GM21390 (cell line): Measurements from ENCODE around the gene PDE3A.
"Not testable (repeated sequence)": the region's sequence is repeated elsewhere in the genome, so short reads cannot be mapped to it uniquely, and the experiment has no call there.

ENCODE experiments used
- ATAC-seq: cut with Tn5 transposase; IDR thresholded peaks from one replicate; pipeline ENCODE4 v1.9.1; 2021; ENCODE audit not compliant: unreplicated experiment

PDE3A gene

DNA sequence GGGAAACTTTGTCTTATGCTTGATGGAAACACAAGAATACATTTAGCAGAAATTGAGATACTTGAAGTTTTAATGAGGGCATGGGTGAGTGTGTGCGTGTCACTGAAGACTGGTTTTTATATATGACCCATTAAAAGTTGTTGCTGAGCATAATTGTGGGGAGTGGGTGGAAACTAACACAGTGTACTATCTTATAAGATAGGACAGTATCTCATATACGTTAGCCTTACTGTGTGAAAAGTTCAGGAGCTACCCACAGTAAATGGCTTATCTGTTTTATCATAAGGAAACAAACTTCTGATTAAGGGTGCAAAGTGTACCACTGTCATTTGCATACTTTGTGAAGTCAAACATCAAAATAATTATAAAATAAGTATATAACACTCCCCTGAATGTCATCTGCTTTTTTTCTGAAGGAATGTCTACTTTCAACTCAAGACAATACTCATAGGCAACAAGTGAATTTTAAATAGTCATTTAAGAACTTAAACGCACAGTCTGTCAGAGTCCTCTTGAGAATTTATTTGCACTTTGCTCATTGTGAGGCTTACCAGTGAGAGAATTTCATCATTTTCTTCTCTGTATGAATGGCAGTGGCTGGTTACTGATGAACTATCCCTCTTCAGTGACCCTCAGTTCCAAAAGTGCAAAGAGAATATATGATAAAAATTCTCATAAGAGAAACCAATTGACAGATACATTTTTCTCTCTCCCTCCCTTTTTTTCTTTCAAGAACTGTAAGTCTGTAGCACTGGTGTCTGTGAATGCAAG, 4.2 kb downstream of the PDE3A start:
- ATAC-seq: no peak

DNA sequence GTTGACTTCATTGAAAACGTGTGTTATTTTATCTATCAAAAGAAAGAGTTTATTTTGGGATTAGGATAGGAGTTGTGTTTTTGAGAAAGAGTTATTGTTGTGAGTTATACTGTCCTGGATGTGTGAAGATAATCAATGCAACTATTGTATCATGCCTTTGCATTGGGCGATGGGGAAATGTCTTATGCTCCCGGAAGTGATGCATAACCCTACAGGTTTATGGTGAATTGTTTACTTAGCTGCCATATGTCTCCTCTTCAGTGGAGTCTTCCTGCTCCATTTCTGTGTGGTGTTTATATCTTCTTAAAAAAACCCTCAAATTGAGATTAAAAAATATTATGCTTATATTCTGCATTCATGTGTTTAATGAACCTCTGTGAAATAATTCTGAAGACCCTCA, 6.5 kb downstream of the PDE3A start:
- no peak for ATAC-seq

DNA sequence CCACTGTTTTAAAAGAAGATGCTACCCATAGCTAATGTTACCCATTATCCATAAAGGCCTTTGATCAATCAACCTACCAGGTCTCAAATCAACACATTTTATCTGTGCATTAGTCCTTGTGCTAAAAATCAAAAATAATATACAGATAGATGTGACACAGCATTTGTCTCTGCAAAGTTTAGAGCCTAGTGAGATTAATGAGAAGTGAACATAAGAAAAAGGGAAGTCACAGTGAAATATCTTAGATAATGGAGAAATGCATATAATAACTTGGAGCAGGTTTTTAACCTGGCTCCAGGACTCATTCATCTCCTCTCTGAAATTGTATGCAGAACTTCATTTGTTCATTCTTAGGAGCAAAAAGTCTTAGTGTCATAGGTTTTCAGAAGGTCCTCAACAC, 7.2 kb downstream of the PDE3A start:
- no peak for ATAC-seq

DNA sequence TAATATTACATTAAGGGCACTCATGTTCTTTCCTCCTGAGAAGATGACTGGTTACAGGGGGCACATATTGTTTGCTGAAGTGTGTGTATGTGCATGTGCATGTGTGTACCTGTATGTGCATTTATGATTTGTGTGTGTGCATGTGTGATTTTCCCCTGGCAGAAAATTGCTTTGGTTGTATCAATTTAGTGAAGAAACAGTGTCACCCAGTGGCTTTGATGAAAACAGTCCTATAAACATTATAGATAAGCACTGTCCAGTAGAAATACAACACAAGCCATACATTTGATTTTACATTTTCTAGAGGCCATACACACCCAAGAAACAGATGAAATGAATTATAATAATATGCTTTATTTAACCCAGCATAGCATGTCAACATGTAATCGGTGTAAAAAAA, 8.6 kb downstream of the PDE3A start:
- ATAC-seq: no peak

DNA sequence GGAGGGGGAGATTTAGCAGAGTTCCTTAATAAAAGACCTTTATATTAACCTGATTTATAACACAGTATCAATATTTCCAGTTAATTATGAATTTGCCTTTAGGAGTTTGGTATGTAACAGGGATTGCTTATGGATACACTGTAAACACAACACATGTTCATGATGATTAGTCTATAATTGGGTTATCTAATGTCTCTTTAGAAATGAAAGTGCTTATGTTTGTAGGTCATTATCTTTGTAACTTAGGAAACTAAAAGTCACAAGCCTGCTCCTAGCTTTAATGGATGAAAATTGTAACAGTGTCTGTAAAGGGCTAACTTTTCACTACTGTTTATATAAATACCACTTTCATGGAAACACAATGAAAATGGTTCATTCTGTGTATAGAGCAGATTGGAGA, 9.4 kb downstream of the PDE3A start:
- ATAC-seq: no peak

DNA sequence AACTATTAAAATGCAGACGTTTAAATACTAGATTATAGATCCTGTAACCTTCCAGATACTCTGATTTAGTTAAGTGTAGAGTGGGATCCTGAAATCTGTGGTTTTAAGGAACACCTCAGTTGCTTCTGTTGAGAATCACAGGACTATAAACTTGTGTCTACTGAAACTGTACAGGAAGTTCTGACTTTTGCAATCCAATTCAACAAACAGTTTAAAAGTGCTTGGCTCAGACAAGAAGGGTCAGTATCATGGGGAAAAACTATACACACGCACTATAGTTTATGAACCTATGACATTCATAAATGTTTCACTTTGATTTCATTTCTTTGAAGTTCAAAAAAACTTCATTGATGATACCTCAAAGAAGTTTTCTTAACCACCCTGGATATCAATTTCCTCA, 13.8 kb downstream of the PDE3A start:
- ATAC-seq: no peak

DNA sequence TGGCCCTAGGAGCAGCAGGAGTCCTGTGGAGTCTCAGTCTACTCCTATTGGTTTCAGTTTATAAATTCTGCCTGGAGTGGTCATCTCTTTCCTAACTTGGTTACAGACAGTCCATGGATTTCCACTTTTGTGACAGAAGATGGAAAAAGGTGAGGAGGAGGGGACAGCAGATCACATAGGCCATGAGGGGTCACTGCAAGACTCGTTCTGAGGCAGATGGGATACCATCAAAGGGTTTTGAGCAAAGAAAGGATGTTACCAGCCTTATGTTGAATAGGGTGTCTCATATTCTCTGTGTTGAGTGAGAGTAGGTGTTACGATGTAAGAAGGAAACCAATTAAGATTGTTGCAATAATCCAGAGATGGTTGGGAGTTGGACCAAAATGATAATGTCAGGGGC, 15.3 kb downstream of the PDE3A start:
- ATAC-seq: no peak

DNA sequence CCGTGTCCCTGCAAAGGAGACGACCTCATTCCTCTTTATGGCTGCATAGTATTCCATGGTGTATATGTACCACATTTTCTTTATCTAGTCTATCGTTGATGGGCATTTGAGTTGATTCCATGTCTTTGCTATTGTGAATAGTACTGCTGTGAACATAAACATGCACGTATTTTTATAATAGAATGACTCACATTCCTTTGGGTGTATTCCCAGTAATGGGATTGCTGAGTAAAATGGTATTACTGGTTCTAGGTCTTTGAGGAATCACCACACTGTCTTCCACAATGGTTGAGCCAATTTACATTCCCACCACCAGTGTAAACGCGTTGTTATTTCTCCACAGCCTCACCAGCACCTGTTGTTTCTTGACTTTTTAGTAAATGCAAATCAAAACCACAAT, 16.5 kb downstream of the PDE3A start:
- not testable (repeated sequence) for ATAC-seq

DNA sequence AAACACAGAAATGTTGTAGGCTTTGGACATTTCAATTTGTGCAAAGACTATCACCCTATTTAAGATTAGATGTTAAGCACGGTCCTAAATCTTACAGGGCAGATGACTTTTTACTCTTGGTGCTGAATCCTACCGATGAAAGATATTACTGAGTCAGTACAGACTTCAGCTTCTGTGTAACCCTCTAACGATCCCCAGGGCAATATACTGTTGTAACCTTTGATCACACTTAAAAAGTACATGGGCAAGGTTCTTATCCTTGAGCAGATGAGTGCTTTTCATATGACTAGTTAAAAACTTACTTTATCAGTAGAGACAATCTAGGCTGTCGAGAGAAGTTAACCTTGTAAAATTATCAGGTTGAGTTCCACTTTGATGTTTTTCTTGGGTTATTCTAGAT, 22.5 kb downstream of the PDE3A start:
- ATAC-seq: no peak

DNA sequence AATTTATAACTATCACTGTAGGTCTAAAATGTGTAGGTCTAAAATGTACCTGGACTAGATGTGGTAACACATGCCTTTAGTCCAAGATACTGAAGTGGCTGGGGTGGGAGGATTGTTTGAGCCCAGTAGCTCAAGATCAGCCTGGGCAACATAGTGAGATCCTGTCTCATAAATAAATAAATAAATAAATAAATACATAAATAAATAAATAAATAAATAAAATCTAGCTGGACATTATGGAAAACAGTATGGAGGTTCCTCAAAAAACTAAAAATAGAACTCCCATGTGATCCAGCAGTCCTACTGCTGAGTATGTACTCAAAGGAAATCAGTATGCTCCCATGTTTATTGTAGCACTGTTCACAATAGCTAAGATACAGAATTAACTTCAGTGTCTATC, 24.0 kb downstream of the PDE3A start:
- ATAC-seq: no peak

DNA sequence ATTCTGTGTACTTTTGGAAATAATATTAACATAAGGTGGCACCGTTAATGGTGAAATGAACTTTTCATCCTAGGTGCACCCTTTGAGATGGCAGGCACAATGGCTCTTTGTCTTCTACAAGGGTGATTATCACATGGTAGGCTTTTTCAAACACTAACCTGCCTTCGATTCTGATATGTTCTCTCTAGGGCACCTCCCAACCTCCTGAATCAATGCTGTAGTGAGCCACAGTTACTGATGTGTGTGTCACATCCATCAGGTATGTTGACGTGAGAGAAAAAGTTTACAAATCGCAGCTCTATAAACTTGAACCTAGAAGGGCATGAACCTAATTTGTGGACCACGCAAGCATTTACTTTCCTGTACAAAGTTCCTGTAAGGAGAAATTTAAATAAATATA, 25.4 kb downstream of the PDE3A start:
- ATAC-seq: no peak

DNA sequence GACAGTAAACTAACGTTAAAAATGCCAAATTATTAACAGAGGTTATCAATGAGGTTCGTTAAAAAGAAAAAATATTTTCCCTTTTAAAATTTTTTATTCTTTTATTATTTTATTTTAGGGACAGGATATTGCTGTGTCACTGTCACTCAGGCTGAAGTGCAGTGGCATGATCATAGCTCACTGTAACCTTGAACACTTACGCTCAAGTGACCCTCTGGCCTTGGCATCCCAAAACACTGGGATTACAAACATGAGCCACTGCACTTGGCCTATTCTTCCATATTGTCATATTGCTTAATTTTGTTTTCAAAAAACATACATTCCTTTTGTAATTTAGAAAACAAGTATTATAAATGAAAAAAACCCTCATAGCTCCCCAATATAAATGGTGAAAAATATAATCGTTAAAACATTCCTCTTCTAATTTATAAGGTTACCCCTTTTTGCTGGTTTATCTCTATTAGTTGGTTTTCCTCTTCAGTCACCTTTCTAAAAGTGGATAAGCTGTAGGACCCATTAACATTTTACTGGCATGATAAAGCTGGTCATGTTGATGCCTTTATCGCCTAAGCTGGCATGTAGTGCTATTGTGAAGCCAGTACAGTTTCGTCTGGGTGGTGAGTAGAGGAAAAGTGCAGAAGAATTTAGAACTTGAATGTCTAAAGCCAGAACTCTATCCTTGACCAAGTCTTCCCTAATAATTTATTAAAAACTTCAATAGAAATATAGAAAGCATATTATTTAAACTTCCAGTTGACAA, 27.6 kb downstream of the PDE3A start:
- ATAC-seq: no peak

DNA sequence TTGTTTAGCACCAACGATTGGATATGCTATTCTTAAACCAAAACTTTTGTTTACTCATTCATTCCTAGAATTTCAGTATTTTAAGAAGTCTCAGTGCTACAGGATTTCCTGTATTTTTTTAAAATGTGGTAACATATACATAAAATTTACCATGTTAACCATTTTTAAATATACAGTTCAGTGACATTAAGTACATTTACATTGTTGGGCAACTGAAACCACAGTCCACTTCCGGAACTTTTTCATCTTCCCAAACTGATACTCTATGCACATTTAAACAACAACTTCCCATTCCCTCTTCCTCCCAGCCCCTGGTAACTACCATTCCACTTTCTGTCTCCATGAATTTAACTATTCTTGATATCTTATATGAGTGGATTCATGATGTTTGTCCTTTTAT, 30.3 kb downstream of the PDE3A start:
- no peak for ATAC-seq

DNA sequence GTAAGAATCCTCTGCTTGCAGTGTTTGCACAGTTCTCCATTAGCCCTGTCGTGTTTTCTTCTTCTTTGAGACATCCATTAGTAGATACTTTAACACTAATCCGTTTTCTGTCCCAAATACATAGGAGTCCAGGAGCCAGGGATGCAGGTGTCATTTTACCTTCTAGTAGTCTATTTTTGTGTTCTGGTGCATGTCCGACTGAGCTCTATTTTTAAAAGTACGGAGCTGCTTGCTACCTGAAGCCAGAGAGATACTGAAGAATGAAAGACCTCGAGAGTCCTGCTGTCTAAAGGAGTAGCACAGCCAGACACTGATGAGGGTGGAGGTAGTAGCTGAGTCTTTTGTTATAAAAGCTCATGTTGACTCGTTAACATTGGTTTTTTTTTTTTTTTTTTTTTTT, 31.7 kb downstream of the PDE3A start:
- ATAC-seq: no peak

DNA sequence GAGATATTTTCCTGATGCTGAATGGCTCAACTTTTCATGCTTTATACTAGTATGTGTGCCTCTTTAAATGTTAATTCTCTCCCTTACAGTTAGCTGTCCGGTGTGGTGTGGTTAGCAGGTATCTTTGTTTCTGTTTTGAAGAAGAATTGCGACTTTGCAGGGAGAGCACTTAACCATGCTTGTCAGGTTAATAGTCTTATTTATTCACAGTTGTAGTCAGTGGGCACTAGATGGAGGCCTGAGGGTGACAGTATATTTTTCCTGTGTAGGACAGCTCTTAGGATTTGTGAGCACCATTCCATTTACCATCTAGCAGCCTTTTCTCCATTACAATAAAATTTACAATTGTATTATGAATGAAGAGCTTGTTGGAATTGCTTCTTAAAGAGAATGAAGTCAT, 34.9 kb downstream of the PDE3A start:
- ATAC-seq: no peak

DNA sequence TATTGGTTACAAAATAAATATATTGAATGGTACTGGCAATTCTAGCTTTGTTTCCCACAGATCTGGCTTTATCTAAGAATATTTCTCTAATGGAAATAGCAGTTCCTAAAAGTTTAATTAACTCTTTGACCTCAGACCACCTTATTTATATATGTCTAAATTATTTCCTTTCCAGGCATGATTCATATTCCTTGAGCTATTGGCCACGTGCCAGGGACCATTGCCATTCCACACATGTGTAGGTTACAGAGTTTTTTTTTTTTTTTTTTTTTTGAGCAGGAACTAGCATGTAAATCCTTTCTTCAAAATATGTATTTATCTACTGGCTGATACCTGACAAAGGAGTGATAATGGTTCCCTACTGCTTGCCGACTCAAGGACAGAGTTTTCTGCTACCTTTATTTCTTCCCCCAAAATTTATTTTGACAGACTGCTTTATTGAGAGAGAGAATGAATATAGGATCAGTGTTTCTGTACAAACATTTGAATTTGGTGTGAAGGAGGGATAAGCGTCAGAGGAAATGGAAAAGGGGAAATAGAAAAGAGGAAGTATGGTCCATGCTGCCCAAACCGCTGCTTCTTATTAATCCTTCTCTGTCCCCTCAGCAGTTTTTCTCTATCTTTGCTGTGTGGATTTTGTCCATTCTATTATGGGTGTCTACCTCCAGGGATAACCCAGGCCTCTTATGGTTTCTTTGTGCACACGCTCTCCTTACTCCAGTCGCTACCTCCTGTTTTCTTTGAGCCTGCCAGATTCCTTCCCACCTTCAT, 36.4 kb downstream of the PDE3A start:
- ATAC-seq: no peak

DNA sequence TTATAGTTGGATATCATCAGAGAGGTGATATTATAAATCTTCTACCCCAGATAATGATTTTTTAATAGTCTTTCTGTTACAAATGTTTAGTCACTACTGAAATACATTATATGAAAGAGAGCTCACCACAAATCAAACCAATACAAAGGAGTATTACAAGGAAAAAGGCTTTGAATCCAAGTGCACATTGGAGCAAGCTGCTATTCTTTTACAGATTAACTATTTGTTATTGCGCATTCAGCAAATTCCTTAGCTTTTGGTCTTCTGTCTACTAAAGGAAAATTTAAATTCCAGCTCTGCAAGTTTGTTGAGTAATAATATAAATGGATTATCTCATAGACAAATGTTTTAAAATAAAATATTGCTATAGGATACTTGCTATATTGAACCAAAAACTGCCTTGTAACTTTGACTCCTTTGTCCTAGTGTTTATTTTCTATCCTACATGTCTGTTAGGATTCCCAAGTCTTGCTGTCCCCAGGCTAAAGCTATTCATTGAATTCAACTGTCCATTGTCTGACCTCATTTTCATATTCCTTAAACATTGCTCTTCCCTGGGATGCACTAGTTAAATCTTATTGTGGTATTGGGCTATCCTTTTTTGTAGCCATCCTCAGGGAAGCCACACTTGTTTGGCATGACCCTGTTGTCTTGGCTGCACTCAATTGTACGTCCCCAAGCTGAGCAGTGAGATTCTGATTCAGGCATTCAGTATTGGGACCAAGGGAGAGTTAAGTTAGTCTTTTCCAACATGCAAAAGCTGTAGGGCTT, 41.5 kb downstream of the PDE3A start:
- no peak for ATAC-seq

DNA sequence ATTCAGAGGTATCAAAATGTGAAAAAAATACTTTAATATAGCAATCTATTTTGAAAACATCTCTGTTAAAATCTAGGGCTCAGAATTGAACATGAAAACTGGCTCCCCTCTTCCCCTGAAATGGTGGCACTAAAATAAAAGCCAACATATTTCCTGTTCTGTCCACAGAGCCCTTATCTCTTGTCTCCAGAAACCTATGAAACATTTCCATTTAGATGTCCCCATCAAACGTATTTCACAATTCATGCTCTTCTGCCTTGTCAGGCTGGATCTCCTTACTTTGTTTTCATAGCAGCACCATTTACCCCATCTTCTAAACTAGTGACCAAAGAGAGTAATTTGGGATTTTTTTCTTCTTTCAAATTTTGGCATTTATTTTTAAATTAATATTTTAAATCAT, 42.4 kb downstream of the PDE3A start:
- ATAC-seq: no peak

DNA sequence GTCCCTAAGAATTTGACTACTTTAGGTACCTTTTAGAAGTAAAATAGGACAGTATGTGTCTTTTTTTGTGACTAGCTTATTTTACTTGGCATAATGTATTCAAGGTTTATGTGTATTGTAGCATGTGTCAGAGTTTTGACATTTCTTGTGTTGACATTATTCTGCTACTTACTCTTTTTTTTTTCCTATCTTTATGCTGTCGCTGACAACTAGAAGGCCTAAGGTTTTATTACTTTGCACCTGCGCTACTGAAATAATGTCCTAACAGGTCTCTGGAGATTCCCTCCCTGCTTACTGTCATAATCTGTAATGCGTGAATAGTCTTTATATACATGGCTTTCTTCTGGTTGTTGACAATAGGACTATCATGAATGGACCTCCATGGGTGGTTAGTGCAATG, 43.0 kb downstream of the PDE3A start:
- ATAC-seq: no peak

DNA sequence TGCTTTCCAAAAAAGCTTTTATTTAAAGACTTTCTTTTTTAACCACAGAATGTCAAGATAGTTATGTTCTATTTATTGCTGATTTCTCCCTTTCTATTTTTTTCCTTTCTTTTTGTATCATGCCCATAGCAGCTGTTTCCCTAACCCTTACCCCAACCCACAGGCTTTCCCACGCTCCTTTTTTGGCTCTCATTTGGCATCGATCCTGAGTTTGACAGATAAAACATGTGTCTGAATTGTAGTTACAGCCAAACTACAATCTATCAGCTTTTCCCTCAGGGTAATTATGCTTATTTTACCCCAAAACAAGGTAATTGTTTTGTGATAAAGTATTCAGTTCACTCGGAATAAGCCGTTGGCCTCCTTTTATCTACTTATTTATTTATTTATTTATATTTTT, 46.7 kb downstream of the PDE3A start:
- ATAC-seq: no peak

DNA sequence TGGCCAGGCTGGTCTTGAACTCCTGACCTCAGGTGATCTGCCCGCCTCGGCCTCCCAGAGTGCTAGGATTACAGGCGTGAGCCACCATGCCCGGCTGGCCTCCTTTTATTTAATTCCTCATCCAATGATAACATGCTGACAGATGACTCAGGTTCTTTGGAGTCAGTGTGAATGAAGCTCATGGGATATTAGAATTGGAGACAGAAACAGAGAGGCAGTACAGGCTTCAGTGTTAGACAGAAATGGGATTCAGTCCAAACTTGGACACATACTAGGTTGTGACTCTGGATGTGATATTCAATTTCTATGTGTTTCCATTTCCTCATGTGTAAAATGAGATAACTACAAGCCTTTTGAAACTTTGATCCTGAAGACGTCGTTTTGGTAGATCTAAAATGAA, 47.3 kb downstream of the PDE3A start:
- no peak for ATAC-seq
